ENCODE data around the gene MAP2.

The MAP2 gene

GRCh38 chr2:209463226-209463625 is 39.4 kb downstream of the MAP2 start:
- no peak overlapping the region for H3K4me3 ChIP-seq (ENCODE audit: low read depth, low read length)
- peak; percentile 36 for DNase-seq (ENCODE audit: low read depth)
- no peak for TF ChIP-seq POLR2A (IDR thresholded peaks at IDR 0.05; ENCODE audit: extremely low read depth, insufficient read length)
- TF ChIP-seq, protein P1, sequence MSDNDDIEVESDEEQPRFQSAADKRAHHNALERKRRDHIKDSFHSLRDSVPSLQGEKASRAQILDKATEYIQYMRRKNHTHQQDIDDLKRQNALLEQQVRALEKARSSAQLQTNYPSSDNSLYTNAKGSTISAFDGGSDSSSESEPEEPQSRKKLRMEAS (IDR thresholded peaks at IDR 0.05; ENCODE audit: low read depth, low read length): no peak
- no peak for TF ChIP-seq MYC (IDR thresholded peaks at IDR 0.05; ENCODE audit: low read depth, low read length)
- TF ChIP-seq, protein P2, sequence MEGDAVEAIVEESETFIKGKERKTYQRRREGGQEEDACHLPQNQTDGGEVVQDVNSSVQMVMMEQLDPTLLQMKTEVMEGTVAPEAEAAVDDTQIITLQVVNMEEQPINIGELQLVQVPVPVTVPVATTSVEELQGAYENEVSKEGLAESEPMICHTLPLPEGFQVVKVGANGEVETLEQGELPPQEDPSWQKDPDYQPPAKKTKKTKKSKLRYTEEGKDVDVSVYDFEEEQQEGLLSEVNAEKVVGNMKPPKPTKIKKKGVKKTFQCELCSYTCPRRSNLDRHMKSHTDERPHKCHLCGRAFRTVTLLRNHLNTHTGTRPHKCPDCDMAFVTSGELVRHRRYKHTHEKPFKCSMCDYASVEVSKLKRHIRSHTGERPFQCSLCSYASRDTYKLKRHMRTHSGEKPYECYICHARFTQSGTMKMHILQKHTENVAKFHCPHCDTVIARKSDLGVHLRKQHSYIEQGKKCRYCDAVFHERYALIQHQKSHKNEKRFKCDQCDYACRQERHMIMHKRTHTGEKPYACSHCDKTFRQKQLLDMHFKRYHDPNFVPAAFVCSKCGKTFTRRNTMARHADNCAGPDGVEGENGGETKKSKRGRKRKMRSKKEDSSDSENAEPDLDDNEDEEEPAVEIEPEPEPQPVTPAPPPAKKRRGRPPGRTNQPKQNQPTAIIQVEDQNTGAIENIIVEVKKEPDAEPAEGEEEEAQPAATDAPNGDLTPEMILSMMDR (IDR thresholded peaks at IDR 0.05; ENCODE audit: low read depth, low read length): peak; percentile 36

GRCh38 chr2:209463835-209464234 is 40.0 kb downstream of the MAP2 start:
- no peak overlapping the region for H3K4me3 ChIP-seq (ENCODE audit: low read depth, low read length)
- TF ChIP-seq, protein P1 (IDR thresholded peaks at IDR 0.05; ENCODE audit: low read depth, low read length): no peak
- TF ChIP-seq POLR2A (IDR thresholded peaks at IDR 0.05; ENCODE audit: extremely low read depth, insufficient read length): no peak
- TF ChIP-seq MYC (IDR thresholded peaks at IDR 0.05; ENCODE audit: low read depth, low read length): no peak
- TF ChIP-seq, protein P2 (IDR thresholded peaks at IDR 0.05; ENCODE audit: low read depth, low read length): no peak
- DNase-seq (ENCODE audit: low read depth): no peak

DNA sequence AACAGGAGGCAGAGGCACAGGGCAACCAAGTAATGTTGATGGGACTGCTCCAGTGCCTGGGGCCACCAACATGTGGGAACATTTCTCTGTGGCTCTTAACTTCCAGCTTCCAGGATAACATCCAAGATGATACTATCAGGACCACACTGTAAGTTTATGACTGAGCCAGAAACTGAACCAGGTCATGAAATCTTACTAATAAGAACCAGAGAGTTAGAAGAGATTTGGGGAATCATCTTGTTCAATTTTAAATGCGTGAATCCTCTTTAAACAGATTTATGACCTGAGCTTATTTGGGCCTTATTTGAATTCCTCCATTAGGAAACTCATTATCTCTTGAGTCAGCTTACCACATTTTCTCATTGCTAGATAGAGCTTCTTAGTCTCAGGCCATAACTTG is 45.0 kb downstream of the MAP2 start:
- no peak for DNase-seq (ENCODE audit: low read depth)
- TF ChIP-seq, protein P2 (IDR thresholded peaks at IDR 0.05; ENCODE audit: low read depth, low read length): no peak
- no peak for TF ChIP-seq POLR2A (IDR thresholded peaks at IDR 0.05; ENCODE audit: extremely low read depth, insufficient read length)
- TF ChIP-seq, protein P1 (IDR thresholded peaks at IDR 0.05; ENCODE audit: low read depth, low read length): no peak
- no peak for TF ChIP-seq MYC (IDR thresholded peaks at IDR 0.05; ENCODE audit: low read depth, low read length)
- H3K4me3 ChIP-seq (ENCODE audit: low read depth, low read length): no peak overlapping the region

DNA sequence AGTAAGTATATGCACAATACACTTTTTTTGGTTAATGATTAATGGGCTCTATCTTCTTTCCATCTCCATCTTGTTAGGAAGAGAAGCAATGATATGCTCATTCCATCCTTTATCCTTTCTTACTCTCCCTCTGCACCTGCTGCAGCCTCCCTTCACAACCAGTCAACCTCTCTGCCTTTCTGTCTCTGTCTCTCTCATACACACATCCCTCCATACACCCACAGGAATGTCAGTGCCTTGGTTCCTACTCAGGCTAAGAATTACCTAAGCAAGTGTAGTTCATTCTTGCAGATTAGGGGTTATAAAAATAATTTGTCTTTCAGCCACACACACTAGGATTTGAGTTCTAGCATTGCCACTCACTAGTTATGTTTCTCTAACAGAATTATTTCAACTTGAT is 45.6 kb downstream of the MAP2 start:
- no peak overlapping the region for H3K4me3 ChIP-seq (ENCODE audit: low read depth, low read length)
- TF ChIP-seq, protein P2 (IDR thresholded peaks at IDR 0.05; ENCODE audit: low read depth, low read length): no peak
- no peak for TF ChIP-seq POLR2A (IDR thresholded peaks at IDR 0.05; ENCODE audit: extremely low read depth, insufficient read length)
- TF ChIP-seq MYC (IDR thresholded peaks at IDR 0.05; ENCODE audit: low read depth, low read length): no peak
- TF ChIP-seq, protein P1 (IDR thresholded peaks at IDR 0.05; ENCODE audit: low read depth, low read length): no peak
- no peak for DNase-seq (ENCODE audit: low read depth)

- no peak for DNase-seq (ENCODE audit: low read depth)
- no peak overlapping the region for H3K4me3 ChIP-seq (ENCODE audit: low read depth, low read length)
- TF ChIP-seq POLR2A (IDR thresholded peaks at IDR 0.05; ENCODE audit: extremely low read depth, insufficient read length): no peak
These were observed 46.6 kb downstream of the MAP2 start for GRCh38 chr2:209470466-209470865.

DNA sequence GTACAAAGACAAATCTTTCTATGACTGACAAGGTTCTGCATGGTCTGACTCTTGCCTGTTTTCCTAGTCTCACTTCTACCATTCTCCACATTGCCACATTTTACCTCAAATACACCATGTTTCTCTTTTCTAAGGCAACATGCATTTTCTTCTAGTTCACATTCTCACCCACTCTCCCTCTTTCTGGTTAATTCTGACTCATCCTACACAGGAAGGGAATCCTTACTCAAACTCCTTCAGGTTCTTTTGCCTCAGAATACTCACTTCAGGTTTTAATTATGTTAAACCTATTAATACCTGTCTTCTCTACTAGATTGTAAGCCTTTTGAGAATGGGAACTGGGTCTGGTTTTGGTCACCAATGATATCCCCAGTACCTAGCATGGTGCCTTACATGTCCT is 47.2 kb downstream of the MAP2 start:
- no peak for TF ChIP-seq POLR2A (IDR thresholded peaks at IDR 0.05; ENCODE audit: extremely low read depth, insufficient read length)
- TF ChIP-seq, protein P2 (IDR thresholded peaks at IDR 0.05; ENCODE audit: low read depth, low read length): no peak
- TF ChIP-seq, protein P1 (IDR thresholded peaks at IDR 0.05; ENCODE audit: low read depth, low read length): no peak
- no peak for TF ChIP-seq MYC (IDR thresholded peaks at IDR 0.05; ENCODE audit: low read depth, low read length)

More for the DNA sequence above, 47.2 kb downstream of the MAP2 start:
- DNase-seq (ENCODE audit: low read depth): peak; percentile 48
- H3K4me3 ChIP-seq (ENCODE audit: low read depth, low read length): no peak overlapping the region
